Activated naive CD8-positive, alpha-beta T cell treated with anti-CD3 and anti-CD28 coated beads, Interleukin-2, amount 50 U/mL, for 24 hours (primary cell): Measurements from ENCODE around the gene NT5C3B.

Experiments
- ATAC-seq: fragments of 150-1000 bp; cut with Tn5 transposase; one replicate; pipeline ENCODE4 v1.10.0; 2021
- DNase-seq: peaks from one replicate; pipeline ENCODE4 v3.0.0; 2021
- H3K27ac Mint-ChIP-seq: one replicate; pipeline ENCODE4 v1.8.0; 2021; ENCODE audit warnings: mild to moderate bottlenecking, mixed read lengths
- H3K27me3 Mint-ChIP-seq: one replicate; pipeline ENCODE4 v1.8.0; 2021; ENCODE audit warnings: mixed read lengths
- H3K36me3 Mint-ChIP-seq: one replicate; pipeline ENCODE4 v1.8.0; 2021; ENCODE audit warnings: low read depth, mixed read lengths
- H3K4me1 Mint-ChIP-seq: one replicate; pipeline ENCODE4 v1.8.0; 2021; ENCODE audit warnings: mixed read lengths
- H3K4me3 Mint-ChIP-seq: one replicate; pipeline ENCODE4 v1.8.0; 2021; ENCODE audit warnings: mild to moderate bottlenecking, moderate library complexity, mixed read lengths
- H3K9me3 Mint-ChIP-seq: one replicate; pipeline ENCODE4 v1.8.0; 2021; ENCODE audit warnings: mixed read lengths

NT5C3B gene

GRCh38 chr17:41824086-41824485 lies 11.9 kb downstream of the NT5C3B start:
- no peak overlapping the region for H3K27ac Mint-ChIP-seq
- DNase-seq (no peak), ATAC-seq (no peak)
- no peak overlapping the region for H3K4me3 Mint-ChIP-seq
- peaks cover 4% of the 10 kb centered on the region for H3K36me3 Mint-ChIP-seq
- H3K4me1 Mint-ChIP-seq, result no peaks in the 10 kb centered on the region
- no peaks in the 10 kb centered on the region for H3K9me3 Mint-ChIP-seq
- no peaks in the 10 kb centered on the region for H3K27me3 Mint-ChIP-seq

GRCh38 chr17:41823580-41823979 lies 12.5 kb downstream of the NT5C3B start:
- ATAC-seq, result no peak
- DNase-seq, result no peak
- Mint-ChIP-seq H3K4me3 (no peak overlapping the region), H3K36me3 (peaks cover 4% of the 10 kb centered on the region), H3K4me1 (no peaks in the 10 kb centered on the region), H3K27ac (no peak overlapping the region), H3K27me3 (no peaks in the 10 kb centered on the region), H3K9me3 (no peaks in the 10 kb centered on the region)

- Mint-ChIP-seq H3K27ac (no peak overlapping the region), H3K9me3 (no peaks in the 10 kb centered on the region), H3K4me1 (no peaks in the 10 kb centered on the region), H3K36me3 (peaks cover 4% of the 10 kb centered on the region), H3K27me3 (no peaks in the 10 kb centered on the region), H3K4me3 (no peak overlapping the region)
- DNase-seq (no peak), ATAC-seq (no peak)
These were observed 12.9 kb downstream of the NT5C3B start for GRCh38 chr17:41823141-41823524.

- Mint-ChIP-seq H3K27me3 (no peaks in the 10 kb centered on the region), H3K36me3 (no peaks in the 10 kb centered on the region), H3K27ac (no peak overlapping the region), H3K4me3 (no peak overlapping the region), H3K4me1 (no peaks in the 10 kb centered on the region), H3K9me3 (no peaks in the 10 kb centered on the region)
- no peak for ATAC-seq
- DNase-seq, result no peak
These were observed 13.6 kb downstream of the NT5C3B start for GRCh38 chr17:41822216-41823140.

DNA sequence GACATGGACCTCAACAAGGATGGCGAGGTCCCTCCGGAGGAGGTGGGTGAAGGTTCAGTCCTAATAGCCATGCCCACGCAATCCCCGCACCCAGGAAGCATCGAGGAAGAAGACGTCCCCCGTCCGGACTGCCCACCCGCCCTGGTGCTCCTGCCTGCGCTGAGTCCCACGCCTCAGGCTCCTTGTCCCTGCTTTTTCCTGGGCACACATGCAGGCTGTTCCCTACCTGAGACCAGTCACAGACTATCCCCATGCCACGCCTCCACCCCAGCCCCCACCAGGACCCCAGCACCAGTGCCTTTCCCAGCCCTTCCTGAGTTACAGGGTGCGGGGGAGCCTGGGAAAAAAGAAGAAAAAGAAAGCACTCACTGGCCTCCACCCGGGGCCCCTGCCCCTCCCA lies 14.3 kb downstream of the NT5C3B start:
- no peak for ATAC-seq
- no peaks in the 10 kb centered on the region for H3K27me3 Mint-ChIP-seq
- no peak overlapping the region for H3K27ac Mint-ChIP-seq

GRCh38 chr17:41818024-41818423 lies 18.0 kb downstream of the NT5C3B start:
- peaks cover 4% of the 10 kb centered on the region for H3K27me3 Mint-ChIP-seq
- H3K4me1 Mint-ChIP-seq, result no peaks in the 10 kb centered on the region
- H3K27ac Mint-ChIP-seq, result no peak overlapping the region
- ATAC-seq, result no peak
- DNase-seq, result no peak
- no peaks in the 10 kb centered on the region for H3K9me3 Mint-ChIP-seq
- H3K36me3 Mint-ChIP-seq, result no peaks in the 10 kb centered on the region
- no peak overlapping the region for H3K4me3 Mint-ChIP-seq

More for the DNA sequence above, 14.3 kb downstream of the NT5C3B start:
- no peak for DNase-seq
- no peaks in the 10 kb centered on the region for H3K36me3 Mint-ChIP-seq
- no peaks in the 10 kb centered on the region for H3K4me1 Mint-ChIP-seq
- H3K4me3 Mint-ChIP-seq, result no peak overlapping the region
- H3K9me3 Mint-ChIP-seq, result no peaks in the 10 kb centered on the region

- H3K4me1 Mint-ChIP-seq, result peaks cover 6% of the 10 kb centered on the region
- no peak overlapping the region for H3K27ac Mint-ChIP-seq
- ATAC-seq, result no peak
- H3K36me3 Mint-ChIP-seq, result no peaks in the 10 kb centered on the region
- no peaks in the 10 kb centered on the region for H3K9me3 Mint-ChIP-seq
- H3K27me3 Mint-ChIP-seq, result peaks cover 7% of the 10 kb centered on the region
- no peak overlapping the region for H3K4me3 Mint-ChIP-seq
- DNase-seq, result no peak
These were observed 19.3 kb downstream of the NT5C3B start for GRCh38 chr17:41816637-41817320.

- no peak for ATAC-seq
- Mint-ChIP-seq H3K4me1 (peaks cover 17% of the 10 kb centered on the region), H3K4me3 (no peak overlapping the region), H3K36me3 (no peaks in the 10 kb centered on the region), H3K27me3 (peaks cover 9% of the 10 kb centered on the region), H3K9me3 (no peaks in the 10 kb centered on the region), H3K27ac (no peak overlapping the region)
- DNase-seq, result no peak
These were observed 21.8 kb downstream of the NT5C3B start for GRCh38 chr17:41814195-41814594.

GRCh38 chr17:41813699-41814124 lies 22.3 kb downstream of the NT5C3B start:
- Mint-ChIP-seq H3K4me1 (peaks cover 17% of the 10 kb centered on the region), H3K27me3 (peaks cover 9% of the 10 kb centered on the region), H3K36me3 (no peaks in the 10 kb centered on the region), H3K9me3 (no peaks in the 10 kb centered on the region), H3K27ac (no peak overlapping the region), H3K4me3 (no peak overlapping the region)
- ATAC-seq (no peak), DNase-seq (no peak)

- Mint-ChIP-seq H3K27me3 (peaks cover 9% of the 10 kb centered on the region), H3K27ac (peak overlapping the region; percentile 19), H3K4me1 (peaks cover 17% of the 10 kb centered on the region), H3K9me3 (no peaks in the 10 kb centered on the region), H3K36me3 (no peaks in the 10 kb centered on the region), H3K4me3 (no peak overlapping the region)
- DNase-seq, result no peak
- no peak for ATAC-seq
These were observed 22.8 kb downstream of the NT5C3B start for GRCh38 chr17:41813152-41813680.

DNA sequence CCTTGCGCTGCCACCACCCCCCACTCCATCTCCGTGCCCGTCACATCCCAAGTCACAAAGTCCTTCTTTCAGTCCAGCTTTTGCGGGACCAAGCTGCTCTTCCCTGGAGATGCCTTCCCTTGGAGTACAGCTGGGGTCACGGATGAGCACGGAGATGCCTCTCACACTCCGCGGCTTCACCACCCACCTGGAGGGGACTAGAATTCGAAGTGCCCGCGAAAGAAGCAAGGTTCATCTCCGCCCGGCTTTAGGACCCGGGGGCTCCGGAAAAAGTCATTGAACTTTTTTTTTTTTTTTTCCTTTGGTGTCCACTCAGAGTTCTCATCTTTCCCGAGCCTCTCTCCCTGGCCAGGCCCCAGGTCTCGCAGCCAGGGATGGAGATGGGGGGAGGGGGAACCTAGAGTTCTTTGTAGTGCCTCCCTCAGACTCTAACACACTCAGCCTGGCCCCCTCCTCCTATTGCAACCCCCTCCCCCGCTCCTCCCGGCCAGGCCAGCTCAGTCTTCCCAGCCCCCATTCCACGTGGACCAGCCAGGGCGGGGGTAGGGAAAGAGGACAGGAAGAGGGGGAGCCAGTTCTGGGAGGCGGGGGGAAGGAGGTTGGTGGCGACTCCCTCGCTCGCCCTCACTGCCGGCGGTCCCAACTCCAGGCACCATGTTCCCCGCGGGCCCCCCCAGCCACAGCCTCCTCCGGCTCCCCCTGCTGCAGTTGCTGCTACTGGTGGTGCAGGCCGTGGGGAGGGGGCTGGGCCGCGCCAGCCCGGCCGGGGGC lies 23.5 kb downstream of the NT5C3B start, which contains the start of gene FKBP10:
Gene FKBP10 (plus strand): TSS at position 624 of the 771 bp plus-strand sequence. CDS start 31 bp downstream, at position 655.
- peaks cover 17% of the 10 kb centered on the region for H3K4me1 Mint-ChIP-seq
- H3K36me3 Mint-ChIP-seq, result no peaks in the 10 kb centered on the region
- ATAC-seq (no peak), DNase-seq (peak; percentile 22)
- no peaks in the 10 kb centered on the region for H3K9me3 Mint-ChIP-seq
- H3K27me3 Mint-ChIP-seq, result peaks cover 9% of the 10 kb centered on the region
- H3K27ac Mint-ChIP-seq, result peak within 1 kb of the TSS; percentile 65
- peak within 1 kb of the TSS; percentile 79 for H3K4me3 Mint-ChIP-seq

- DNase-seq (peak; percentile 72), ATAC-seq (peak; percentile 84)
- Mint-ChIP-seq H3K9me3 (no peaks in the 10 kb centered on the region), H3K36me3 (no peaks in the 10 kb centered on the region), H3K27ac (peak within 1 kb of the TSS; percentile 65), H3K27me3 (peaks cover 9% of the 10 kb centered on the region), H3K4me3 (peak within 1 kb of the TSS; percentile 79), H3K4me1 (peaks cover 17% of the 10 kb centered on the region)
These were observed 24.3 kb downstream of the NT5C3B start, which contains the start of gene P3H4 for GRCh38 chr17:41811549-41812380. Gene P3H4, minus strand, starts transcription at chr17:41811949. Its CDS starts 34 bp downstream, at chr17:41811915.

- Mint-ChIP-seq H3K9me3 (no peaks in the 10 kb centered on the region), H3K4me3 (peak overlapping the region; percentile 55), H3K27ac (no peak overlapping the region), H3K27me3 (peaks cover 9% of the 10 kb centered on the region), H3K36me3 (no peaks in the 10 kb centered on the region), H3K4me1 (peaks cover 17% of the 10 kb centered on the region)
- peak; percentile 1 for ATAC-seq
- DNase-seq, result no peak
These were observed 25.1 kb downstream of the NT5C3B start for GRCh38 chr17:41810659-41811548.
